ENCODE data around the gene SWSAP1. TPM values are rescaled to one million over a fixed set of nuclear protein-coding genes. Genes with fewer than 3 reads are reported as not detected.

SWSAP1 gene
- 1.5 TPM for total RNA-seq

GRCh38 chr19:11374433-11375142 lies at the start of gene SWSAP1:
SWSAP1 (plus strand) TSS chr19:11374666; CDS start chr19:11374681, 15 bp downstream.

GRCh38 chr19:11339254-11340098 lies 35.0 kb upstream of the SWSAP1 start, which contains the start of gene RAB3D:
RAB3D (minus strand) TSS chr19:11339657; CDS start chr19:11337399, 2,258 bp downstream.

GRCh38 chr19:11346104-11346940 lies 28.1 kb upstream of the SWSAP1 start, which contains the start of the genes CCDC159 and TMEM205:
CCDC159 (plus strand) TSS chr19:11346519; CDS start chr19:11346607, 88 bp downstream.
TMEM205 (minus strand) TSS chr19:11346268; CDS start chr19:11345619, 649 bp downstream.

GRCh38 chr19:11355160-11356073 lies 19.0 kb upstream of the SWSAP1 start, which contains the start of gene PLPPR2:
PLPPR2 (plus strand) TSS chr19:11355432; CDS start chr19:11357674, 2,242 bp downstream.

GRCh38 chr19:11418549-11419506 lies 44.4 kb downstream of the SWSAP1 start, which contains the start of gene RGL3:
RGL3 (minus strand) TSS chr19:11419314; CDS start chr19:11419278, 36 bp downstream.

Other genes with a start within 250 kb of the SWSAP1 start
- gene SPC24, start 218.9 kb upstream of the SWSAP1 start, total RNA-seq = 11.4 TPM
- gene KANK2, start 177.1 kb upstream of the SWSAP1 start, total RNA-seq = 190 TPM
- gene ANGPTL8, start 135.0 kb upstream of the SWSAP1 start, total RNA-seq = 1.4 TPM
- 44.9 TPM for gene DOCK6, start 112.1 kb upstream of the SWSAP1 start, total RNA-seq
- not detected for gene TSPAN16, start 78.5 kb upstream of the SWSAP1 start, total RNA-seq
- gene RAB3D, start 35.0 kb upstream of the SWSAP1 start, total RNA-seq = 17.7 TPM
- 83.0 TPM for gene TMEM205, start 28.4 kb upstream of the SWSAP1 start, total RNA-seq
- 55.9 TPM for gene CCDC159, start 28.1 kb upstream of the SWSAP1 start, total RNA-seq
- gene PLPPR2, start 19.2 kb upstream of the SWSAP1 start, total RNA-seq = 16.8 TPM
- gene EPOR, start 9.6 kb downstream of the SWSAP1 start, total RNA-seq = 3.4 TPM
- gene RGL3, start 44.6 kb downstream of the SWSAP1 start, total RNA-seq = 2.5 TPM
- 0.27 TPM for gene ODAD3, start 60.5 kb downstream of the SWSAP1 start, total RNA-seq
- 110 TPM for gene PRKCSH, start 61.0 kb downstream of the SWSAP1 start, total RNA-seq
- 38.3 TPM for gene ELAVL3, start 106.4 kb downstream of the SWSAP1 start, total RNA-seq
- gene ZNF653, start 131.2 kb downstream of the SWSAP1 start, total RNA-seq = 12.9 TPM
- gene ECSIT, start 154.5 kb downstream of the SWSAP1 start, total RNA-seq = 43.5 TPM
- 43.3 TPM for gene CNN1, start 164.2 kb downstream of the SWSAP1 start, total RNA-seq
- gene ELOF1, start 184.6 kb downstream of the SWSAP1 start, total RNA-seq = 23.4 TPM
- gene ACP5, start 203.0 kb downstream of the SWSAP1 start, total RNA-seq = 16.7 TPM
- 56.4 TPM for gene ZNF627, start 222.8 kb downstream of the SWSAP1 start, total RNA-seq

Data from camera-type eye (tissue), 1 donor.